WTC11 (cell line): Measurements from ENCODE around the gene ZNF564.

Source experiments
- CBFB ChIP-seq: sonication (generic); formaldehyde crosslinking; IDR thresholded peaks from 2 replicates; pipeline ENCODE4 v1.8.1; 2022; ENCODE audit warnings: mild to moderate bottlenecking, low read depth, missing genetic modification reagents
- IRF2 ChIP-seq: sonication (generic); formaldehyde crosslinking; IDR thresholded peaks from 2 replicates; pipeline ENCODE4 v1.8.0; 2022; ENCODE audit warnings: low read depth, missing genetic modification reagents, borderline replicate concordance
- JUN ChIP-seq: sonication (generic); formaldehyde crosslinking; IDR thresholded peaks from 2 replicates; pipeline ENCODE4 v1.8.0; 2023; ENCODE audit warnings: mild to moderate bottlenecking, missing genetic modification reagents
- ZNF416 ChIP-seq: fragments of 250-450 bp; sonication (Bioruptor Pico); IDR thresholded peaks from 2 replicates; pipeline ENCODE4 v1.9.0; 2021; ENCODE audit warnings: mild to moderate bottlenecking, inconsistent platforms
- TF ChIP-seq, protein P1 (sequence below): fragments of 200-600 bp; IDR thresholded peaks from 2 replicates; pipeline ENCODE4 v1.8.0; 2022; ENCODE audit warnings: antibody characterized with exemption
- TF ChIP-seq, protein P2 (sequence below): sonication (generic); formaldehyde crosslinking; IDR thresholded peaks from 2 replicates; pipeline ENCODE4 v1.8.0; 2023; ENCODE audit warnings: missing genetic modification reagents, mild to moderate bottlenecking, borderline replicate concordance

DNA sequence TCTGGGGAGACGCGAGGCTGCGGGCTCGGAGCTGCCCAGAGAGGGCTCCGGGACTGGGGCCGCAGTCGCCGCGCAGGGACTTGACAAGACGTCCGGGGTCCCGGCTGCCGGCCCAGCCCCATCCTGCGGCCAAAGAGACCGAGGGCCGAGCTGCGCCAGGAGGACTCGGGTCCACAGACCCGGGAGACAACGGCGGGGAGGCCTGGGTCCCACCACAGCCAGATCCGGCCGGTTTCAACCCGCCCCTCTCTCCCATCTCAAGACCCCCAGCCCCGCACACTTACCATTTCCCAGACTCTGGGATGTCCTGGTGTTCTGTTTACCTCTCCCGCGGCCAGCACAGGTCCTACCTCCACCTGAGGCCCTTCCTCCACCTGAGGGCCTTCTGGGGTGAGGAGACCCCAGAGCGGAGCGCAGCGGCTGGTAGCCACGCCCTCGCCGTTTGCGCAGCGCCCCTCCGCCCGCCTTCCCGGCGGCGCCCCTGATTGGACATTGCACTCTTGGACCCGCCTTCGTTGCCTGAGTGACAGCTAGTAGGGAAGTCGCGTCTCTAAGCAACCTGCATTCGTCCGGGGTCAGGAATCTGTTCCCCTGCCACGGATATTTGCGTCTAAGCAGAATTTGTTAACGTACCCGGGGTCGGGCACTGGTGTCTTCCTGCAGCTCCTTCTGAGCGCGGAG, 66.8 kb downstream of the ZNF564 start, which contains the start of gene ZNF709:
- TF ChIP-seq, protein P1, sequence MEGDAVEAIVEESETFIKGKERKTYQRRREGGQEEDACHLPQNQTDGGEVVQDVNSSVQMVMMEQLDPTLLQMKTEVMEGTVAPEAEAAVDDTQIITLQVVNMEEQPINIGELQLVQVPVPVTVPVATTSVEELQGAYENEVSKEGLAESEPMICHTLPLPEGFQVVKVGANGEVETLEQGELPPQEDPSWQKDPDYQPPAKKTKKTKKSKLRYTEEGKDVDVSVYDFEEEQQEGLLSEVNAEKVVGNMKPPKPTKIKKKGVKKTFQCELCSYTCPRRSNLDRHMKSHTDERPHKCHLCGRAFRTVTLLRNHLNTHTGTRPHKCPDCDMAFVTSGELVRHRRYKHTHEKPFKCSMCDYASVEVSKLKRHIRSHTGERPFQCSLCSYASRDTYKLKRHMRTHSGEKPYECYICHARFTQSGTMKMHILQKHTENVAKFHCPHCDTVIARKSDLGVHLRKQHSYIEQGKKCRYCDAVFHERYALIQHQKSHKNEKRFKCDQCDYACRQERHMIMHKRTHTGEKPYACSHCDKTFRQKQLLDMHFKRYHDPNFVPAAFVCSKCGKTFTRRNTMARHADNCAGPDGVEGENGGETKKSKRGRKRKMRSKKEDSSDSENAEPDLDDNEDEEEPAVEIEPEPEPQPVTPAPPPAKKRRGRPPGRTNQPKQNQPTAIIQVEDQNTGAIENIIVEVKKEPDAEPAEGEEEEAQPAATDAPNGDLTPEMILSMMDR: no peak
- TF ChIP-seq IRF2 (CRISPR knock-in tag) (no peak), JUN (CRISPR knock-in tag) (no peak), CBFB (no peak), ZNF416 (CRISPR knock-in tag) (peak; percentile 78; the same call in 1 of the 2 replicates)
- TF ChIP-seq, protein P2, sequence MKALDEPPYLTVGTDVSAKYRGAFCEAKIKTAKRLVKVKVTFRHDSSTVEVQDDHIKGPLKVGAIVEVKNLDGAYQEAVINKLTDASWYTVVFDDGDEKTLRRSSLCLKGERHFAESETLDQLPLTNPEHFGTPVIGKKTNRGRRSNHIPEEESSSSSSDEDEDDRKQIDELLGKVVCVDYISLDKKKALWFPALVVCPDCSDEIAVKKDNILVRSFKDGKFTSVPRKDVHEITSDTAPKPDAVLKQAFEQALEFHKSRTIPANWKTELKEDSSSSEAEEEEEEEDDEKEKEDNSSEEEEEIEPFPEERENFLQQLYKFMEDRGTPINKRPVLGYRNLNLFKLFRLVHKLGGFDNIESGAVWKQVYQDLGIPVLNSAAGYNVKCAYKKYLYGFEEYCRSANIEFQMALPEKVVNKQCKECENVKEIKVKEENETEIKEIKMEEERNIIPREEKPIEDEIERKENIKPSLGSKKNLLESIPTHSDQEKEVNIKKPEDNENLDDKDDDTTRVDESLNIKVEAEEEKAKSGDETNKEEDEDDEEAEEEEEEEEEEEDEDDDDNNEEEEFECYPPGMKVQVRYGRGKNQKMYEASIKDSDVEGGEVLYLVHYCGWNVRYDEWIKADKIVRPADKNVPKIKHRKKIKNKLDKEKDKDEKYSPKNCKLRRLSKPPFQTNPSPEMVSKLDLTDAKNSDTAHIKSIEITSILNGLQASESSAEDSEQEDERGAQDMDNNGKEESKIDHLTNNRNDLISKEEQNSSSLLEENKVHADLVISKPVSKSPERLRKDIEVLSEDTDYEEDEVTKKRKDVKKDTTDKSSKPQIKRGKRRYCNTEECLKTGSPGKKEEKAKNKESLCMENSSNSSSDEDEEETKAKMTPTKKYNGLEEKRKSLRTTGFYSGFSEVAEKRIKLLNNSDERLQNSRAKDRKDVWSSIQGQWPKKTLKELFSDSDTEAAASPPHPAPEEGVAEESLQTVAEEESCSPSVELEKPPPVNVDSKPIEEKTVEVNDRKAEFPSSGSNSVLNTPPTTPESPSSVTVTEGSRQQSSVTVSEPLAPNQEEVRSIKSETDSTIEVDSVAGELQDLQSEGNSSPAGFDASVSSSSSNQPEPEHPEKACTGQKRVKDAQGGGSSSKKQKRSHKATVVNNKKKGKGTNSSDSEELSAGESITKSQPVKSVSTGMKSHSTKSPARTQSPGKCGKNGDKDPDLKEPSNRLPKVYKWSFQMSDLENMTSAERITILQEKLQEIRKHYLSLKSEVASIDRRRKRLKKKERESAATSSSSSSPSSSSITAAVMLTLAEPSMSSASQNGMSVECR (CRISPR knock-in tag): peak; percentile 58; the same call in 1 of the 2 replicates
